Renal cortical epithelial cell (primary cell): ENCODE results near the gene RO60. TPM values are rescaled to one million over a fixed set of nuclear protein-coding genes. Genes with fewer than 3 reads are reported as not detected.
A peak's percentile ranks its signal among the peaks of the same experiment; 100 is the strongest.

Experiments used
- DNase-seq: peaks from one replicate; pipeline ENCODE4 v3.0.0-alpha.2; 2011; ENCODE audit warnings: low read depth
- total RNA-seq: library from RNA; depleted of rRNA; stranded (reverse); fragments of >200 nt; gene quantifications from 2 replicates; pipeline ENCODE4 v1.2.3, GENCODE V29; 2014

Gene RO60
- total RNA-seq, 1 donor from 2014 or later, result 153 TPM

DNA sequence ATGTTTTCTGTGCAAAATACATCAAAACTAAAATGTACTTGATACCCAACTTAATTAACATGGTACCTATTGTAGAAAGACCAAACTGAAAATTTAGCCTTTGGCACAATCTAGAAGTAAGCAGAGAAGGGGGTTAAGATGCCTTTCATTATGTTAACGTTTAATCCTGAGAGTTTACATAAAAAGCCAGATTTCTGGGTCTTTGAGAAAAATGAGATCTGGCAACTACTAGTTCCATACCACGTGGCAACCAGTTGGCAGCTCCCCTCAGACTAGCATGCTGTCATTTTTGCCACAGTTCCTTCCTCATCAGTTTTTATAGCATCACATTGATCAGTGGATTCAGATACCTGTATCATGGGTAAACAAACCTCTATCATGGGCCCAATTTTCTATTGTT lies 1.5 kb downstream of the RO60 start:
- peak; percentile 7 for DNase-seq

DNA sequence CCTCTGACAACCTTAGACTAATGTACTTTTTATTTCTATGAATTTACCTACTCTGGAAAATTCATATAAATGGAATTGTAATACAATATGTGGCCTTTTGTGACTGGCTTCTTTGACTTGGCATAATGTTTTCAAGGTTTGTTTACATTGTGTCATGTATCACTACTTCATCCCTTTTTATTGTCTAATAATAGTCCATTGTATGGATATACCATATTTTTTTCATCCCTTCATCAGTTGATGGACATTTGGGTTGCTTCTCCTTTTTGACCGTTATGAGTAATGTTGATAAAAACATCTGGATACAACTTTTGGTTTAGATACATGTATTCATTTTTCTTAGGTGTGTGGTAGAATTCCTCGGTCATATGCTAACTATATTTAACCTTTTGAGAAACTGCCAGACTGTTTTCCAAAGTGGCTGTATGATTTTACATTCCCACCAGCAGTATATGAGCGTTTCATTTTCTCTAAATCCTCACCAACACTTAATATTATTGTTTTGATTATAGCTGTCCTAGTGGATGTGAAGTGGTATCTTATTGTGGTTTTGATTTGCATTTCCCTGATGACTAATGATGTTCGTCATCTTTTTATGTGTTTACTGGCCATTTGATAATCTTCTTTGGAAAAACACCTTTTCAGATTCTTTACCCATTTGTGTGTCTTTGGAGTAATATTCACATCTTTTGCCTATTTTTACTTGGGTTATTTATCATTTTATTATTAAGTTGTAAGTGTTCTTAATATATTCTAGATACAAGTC lies 3.5 kb downstream of the RO60 start:
- DNase-seq, result no peak

DNA sequence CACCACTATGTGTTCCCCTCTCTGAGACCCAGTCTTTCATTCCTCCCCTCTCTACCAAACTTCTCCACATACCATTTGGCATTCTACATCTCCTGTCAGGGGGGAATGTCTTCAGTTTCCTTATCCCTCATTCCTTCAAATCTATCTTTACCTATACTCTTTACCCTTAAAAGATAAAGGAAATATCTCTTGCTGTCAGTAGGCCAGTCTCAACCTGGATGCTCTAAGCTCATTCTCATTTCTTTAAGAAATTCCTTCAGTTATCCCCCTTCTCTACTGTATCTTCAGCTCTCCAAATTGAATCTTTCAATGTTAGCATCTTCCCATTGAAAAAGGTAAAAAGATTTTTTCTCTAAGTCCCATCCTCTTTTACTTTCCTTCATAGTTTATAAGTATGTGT lies 6.5 kb downstream of the RO60 start:
- no peak for DNase-seq

DNA sequence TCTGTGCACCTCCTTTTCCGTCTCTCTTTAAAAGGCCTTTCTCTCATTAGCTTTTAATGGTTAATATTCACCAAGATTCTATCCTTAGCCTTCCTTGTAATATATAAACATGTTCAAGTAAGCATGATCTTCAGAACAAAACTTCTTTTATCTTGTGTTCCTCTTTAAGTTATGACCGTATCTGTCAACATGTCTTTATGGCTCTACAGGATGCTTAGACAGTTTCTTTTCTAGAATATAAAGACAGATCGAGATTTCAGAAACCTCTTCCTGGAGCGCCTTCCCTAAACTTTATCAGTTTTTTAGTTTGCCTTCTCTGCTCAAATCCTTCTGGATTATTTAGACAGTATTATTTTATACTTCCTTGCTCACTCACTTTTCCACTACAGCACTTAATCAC lies 7.2 kb downstream of the RO60 start:
- no peak for DNase-seq

DNA sequence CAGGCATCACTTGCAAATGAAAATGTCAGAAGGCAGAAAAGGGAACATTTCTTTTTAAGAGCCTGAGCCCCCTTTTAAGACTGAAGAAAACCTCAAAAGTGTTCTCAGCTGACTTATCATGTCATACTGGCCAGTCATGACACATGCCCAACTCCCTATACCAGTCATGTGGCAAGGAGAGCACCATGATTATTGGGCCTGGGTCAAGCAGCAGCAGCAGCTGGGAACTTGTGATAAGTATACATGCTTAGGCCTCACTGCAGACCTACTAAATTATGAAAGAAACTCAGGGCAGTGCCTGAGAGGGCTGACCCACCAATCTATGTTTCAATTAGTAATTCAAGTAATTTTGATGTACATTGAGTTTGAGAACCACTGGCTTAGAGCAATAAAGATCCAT lies 8.6 kb downstream of the RO60 start:
- no peak for DNase-seq

DNA sequence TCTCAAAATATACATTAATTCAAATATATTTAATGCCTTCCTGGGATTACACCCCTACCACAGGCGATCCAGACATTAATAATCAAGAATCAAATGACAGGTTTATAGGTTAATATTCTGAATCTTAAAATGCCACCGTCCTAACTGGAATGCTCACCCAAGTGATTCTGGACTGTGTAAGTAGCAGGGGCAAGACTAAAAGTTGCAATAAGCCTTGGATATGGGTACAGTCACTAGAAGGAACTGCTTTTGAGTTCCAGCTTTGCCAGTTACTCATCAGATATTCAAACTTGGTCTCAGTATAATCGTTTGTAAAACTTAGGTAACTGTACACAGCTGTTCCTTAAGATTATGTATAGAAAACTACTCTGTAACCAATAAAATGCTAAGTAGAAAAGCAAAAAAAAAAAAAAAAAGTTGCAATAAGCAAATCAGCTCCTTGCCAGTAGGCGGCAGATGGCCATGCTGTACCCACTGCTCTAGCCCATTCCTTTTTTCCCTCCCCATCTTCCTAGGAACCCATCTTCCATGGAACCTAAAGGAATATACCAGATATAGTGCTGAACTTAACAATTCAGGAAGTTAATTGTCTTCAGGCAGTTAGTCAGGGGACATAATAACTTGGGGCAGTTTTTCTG lies 10.5 kb downstream of the RO60 start:
- DNase-seq, result peak; percentile 20

DNA sequence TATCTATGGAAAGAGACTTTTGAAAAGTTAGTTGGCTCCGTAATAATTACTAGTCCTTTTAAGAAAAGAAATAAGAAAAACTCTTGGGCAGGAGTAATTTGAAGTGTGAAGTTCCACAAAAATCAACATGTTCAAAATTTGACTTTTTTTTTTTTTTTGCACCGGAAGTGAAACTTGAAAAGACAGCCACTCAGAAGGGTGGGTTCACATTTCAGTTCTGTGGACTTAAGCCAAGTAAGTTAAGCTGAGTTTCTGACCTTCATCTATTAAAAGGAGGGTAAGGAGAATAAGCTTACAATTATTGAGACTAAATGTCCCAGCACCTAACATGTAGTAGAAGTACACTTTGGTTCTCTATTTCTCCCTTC lies 11.0 kb downstream of the RO60 start:
- no peak for DNase-seq

DNA sequence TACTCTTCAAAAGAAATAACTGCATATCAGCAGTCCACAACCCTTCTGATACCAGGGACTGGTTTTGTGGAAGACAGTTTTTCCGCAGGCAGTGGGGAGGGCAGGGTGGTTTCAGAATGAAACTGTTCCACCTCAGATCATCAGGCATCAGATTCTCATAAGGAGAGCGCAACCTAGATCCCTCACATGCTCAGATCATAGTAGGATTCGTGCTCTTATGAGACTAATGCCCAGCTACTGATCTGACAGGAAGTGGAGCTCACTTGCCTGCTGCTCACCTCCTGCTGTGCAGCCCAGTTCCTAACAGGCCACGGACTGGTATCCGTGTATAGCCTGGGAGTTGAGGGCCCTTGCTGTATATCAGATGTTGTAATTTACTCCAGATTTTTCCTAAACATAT lies 11.5 kb downstream of the RO60 start:
- DNase-seq, result no peak

DNA sequence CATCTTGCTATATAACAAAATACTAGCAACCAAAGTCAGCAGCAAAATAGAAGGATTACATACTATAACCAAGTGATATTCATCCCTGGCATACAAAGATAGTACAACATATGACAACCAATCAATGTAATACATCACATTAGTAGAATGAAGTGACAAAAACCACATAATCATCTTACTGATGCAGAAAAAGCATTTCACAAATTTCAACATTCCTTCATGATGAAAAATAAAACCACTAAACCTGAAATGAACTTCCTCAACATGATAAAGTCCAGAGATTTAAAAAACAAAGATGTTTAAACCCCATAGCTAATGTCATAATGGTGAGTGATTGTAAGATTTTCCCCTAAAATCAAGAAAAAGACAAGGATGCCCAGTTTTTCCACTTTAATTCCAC lies 18.6 kb downstream of the RO60 start:
- no peak for DNase-seq

DNA sequence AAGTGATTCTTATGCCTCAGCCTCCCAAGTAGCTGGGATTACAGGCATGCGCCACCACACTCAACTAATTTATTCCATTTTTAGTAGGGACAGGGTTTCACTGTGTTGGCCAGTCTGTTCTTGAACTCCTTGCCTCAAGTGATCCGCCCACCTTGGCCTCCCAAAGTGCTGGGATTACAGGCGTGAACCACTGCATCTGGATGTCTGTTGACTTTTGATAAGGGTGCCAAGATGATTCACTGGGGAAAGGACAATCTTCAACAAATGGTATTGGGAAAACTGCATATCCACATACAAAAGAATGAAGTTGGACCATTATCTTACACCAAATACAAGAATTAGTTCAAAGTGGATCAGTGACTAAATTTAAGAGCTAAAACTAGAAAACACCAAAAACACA lies 19.8 kb downstream of the RO60 start:
- no peak for DNase-seq

DNA sequence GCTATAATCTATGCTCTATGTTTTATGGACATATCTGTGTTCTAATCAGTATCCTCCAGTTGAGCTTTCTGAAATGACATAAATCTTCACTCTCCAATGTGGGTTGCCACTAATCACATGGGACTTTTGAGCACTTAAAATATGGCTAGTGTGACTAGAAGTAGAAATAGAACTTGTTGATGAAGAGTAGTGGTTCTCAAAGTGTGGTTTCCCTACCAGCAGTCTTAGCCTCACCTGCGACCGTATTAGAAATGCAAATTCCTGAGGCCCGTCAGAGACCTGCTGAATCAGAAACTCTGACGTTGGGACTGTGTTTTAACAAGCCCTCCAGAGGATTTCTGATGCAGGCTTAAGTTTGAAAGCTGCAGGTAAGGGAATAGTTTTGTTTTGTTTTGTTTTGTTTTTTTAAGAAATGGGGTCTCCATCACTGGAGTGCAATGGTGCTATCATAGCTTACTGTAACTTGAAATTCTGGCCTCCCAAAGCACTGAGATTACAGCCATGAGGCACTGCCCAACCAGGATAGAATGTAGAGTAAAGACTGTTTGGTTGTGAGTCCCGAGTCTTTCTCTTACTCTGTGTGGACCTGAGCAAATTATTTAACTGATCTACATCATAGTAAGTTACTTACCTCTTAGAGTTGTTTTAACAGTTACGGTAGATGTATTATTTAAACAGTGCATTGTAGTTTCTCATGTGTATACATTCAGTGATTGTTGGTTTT lies 24.1 kb downstream of the RO60 start:
- no peak for DNase-seq

DNA sequence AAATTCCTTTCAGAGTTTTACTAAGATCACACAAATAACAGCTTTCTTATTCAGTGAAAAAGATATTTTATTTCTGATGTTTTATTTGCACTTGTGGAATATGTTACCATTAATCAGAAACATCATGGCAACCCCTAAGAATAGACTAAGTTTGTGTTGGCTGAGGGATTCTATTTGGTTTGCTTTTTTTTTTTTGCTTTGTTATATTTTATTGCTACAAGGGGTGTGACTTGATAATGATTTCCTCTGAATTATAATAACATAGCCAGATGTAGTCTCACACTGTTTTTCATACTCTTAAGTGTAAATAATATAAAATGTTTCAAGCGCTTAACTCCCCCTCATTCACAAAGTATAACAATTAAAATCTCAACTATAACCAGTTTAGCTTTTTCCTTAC lies 25.9 kb downstream of the RO60 start:
- DNase-seq, result no peak

DNA sequence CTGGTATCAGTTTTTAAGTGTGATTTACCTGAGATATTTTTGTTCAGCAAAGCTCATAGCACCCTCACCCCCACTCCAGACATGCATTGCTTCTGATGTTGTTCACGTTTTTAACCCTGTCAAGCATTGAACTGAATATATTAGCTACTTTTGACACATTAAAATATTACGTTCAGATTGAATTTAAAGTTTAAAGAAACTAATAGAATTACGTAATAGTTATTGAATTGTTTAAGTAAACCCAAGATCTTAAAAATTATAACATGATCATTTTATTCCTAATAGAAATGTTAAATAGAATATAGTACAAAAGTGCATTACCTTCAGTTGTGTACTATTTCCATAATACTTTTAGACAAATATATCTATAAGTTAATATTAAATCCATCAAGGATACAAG lies 26.9 kb downstream of the RO60 start:
- DNase-seq, result no peak

DNA sequence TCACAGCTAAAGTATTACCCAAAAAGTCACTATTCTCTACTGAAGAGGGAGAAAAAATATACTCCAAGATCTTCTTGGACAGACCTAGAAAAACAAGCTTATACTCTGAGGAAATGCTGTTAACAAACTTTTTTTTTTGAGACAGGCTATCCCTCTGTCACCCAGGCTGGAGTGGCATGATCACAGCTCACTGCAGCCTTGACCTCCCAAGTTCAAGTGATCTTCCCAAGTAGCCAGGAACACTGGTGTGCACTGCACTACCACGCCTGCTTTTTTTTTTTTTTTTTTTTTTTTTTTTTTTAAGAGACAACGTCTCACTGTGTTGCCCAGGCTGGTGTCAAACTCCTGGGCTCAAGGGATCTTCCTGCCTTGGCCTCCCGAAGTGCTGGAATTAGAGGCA lies 28.5 kb downstream of the RO60 start:
- no peak for DNase-seq

DNA sequence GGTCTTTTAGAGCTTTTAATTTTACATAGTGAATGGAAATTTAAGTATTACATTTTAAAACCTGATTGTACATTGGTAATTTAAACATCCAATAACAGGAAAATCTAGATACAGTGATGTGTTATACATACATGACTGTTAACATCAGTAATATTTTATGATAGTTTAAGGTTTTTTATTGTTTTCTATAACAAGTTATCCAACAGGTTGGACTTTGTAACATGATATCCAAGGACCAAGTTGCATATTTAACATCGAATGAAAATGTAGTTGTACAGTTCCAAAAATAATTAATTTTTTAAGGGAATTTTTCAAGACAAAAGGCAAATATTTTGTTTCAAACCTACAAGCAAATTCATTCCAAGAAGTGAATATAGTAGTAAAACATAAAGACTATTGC lies 31.5 kb downstream of the RO60 start:
- DNase-seq, result no peak

DNA sequence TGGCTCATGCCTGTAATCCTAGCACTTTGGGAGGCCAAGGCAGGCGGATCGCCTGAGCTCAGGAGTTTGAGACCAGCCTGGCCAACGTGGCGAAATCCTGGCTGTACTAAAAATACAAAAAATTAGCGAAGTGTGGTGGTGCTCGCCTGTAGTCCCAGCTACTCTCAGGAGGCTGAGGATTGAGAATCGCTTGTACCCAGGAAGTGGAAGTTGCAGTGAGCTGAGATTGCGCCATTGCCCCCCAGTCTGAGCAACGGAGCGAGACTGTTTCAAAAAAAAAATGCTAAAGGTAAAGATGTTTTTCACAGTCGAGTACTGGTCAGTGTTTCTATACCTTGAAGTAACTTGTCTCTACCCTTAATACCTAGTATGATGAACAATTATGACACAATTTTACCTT lies 34.7 kb downstream of the RO60 start:
- no peak for DNase-seq

DNA sequence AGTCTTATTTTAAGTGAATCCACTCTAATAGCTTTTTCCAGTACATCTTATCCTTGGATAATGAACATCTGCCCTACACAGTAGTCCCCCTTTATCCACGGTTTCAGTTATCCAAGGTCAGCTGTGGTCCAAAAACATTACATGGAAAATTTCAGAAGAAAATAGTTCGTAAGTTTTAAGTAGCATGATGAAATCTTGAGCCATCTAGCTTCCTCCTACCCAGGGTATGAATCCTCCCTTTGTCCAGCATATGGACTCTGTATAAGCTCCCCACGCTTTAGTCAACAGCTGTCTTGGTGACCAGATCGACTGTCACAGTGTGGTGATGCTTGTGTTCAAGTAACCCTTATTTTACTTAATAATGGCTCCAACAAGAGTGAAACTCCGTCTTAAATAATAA lies 43.2 kb downstream of the RO60 start:
- DNase-seq, result no peak

DNA sequence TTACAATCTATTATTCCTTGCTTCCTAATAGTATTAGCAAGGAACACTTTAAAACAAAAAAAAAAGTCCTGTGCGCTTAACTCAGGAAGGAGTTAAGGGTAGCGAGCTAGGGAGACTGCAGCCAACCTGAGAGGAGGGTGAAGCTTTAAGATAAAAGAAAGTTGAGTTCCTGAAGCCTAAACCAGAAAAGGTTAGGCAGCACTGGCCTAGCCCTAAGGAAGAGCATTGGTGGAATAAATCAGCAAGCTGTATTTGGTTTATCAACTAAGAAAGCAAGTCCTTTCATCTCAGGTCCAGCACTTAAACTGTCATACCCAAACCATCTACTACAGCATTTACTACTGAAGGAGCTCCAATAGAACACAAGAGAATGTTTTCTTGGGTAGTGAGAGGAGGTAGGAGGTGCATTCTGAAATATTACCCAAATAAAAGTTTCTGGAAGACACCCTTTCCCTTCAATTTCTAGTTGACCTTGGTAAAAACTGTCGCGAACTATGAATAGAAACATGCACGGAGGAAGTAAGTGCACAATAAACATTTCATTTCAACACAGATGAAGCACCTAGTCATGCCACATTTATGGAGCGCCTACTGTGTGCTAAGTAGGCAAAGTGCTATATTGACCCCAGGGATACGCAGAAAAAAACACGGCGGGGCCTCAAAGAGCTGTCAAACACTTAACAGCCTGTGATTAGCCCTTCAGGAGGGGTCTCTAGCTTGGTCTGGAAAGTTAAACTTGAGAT lies 44.5 kb downstream of the RO60 start:
- DNase-seq, result peak; percentile 4

DNA sequence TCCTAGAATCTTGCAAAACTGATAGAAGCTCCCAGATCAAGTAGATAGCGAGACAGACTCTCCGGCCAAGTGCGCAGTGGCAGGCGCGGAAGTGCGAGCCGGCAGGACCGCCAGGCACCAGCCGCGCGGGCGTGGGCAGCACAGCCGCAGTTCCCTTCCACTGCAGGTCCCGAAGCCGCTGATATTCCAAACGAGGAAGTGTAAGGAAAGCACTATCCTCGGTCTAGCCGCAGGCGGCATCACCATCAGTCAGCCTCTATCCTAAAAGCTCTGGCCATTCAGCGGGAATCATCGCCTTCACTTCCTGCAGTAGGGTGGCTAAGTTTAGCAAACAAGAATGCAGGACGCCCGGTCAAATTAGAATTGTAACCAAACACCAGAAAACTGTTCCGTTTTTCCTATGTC lies 45.1 kb downstream of the RO60 start:
- DNase-seq, result no peak

DNA sequence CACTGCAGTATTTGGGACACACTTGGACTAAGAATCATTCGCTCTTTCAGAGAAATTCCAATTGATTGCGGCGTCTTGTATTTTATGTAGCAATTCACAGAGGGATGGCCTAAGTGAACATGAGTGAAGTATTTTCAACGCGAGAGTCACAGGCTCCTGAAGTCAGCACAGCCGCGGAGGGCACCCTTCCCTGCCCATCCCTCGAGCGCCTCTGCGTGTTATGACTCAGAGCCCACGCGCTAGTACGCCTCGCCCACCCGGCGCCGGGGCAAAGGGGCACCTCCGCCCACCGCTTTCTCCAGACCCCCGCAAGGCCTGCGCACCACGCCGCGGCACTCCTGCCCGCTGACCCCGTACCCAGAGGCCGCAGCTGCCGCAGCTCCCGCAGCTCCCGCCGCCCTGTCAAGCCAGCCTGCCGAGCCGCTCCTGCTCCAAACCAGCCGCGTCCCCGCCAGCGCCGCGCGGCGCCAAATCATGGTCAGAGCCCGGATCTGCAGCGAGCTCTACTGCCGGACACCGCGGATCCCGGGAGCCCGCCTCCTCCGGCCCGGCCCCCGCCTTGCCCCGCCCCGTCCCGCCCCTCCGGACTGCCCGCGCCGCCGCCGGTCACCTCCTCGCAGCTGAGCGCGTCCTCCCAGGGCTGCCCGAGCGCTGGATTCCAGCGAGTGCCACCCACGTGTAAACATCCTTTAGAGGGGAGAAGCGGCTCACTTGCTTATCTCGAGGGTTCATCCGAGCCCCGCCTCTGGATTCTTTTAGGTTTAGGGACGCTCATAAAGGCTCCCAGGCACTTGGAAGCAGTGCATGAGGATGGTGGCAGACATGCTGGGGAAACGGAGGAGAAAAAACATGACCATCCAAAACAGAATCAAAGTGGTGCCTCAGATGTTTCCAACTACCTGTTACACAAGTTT lies 45.8 kb downstream of the RO60 start, which contains the start of gene GLRX2:
Gene GLRX2, minus strand, starts transcription at position 508 of the 914 bp plus-strand sequence. Its CDS starts 32 bp downstream, at position 476.
- DNase-seq, result peak; percentile 78

DNA sequence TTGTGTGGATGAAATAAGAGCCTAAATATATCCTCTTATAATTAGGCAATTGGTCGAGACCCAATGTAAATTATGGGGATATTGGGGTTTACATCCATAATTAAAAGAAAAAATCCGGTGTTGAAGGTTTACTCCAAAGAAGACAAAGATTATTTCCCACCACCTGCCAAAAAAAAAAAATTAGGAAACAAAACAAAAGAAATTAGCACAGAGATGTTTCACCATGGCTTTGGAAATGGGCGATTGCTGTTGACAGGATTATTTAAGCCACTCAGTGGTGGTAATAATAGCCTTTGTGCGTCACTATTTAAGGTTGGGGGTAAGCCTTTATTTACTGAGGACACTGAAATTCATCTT lies 46.4 kb downstream of the RO60 start:
- DNase-seq, result no peak
